NK-92 (cell line): Measurements from ENCODE around the gene MTA3.

ENCODE experiments used
- DNase-seq: peaks from one replicate; lab custom pipeline; 2025; ENCODE audit not compliant: unreplicated experiment; lab: John Stamatoyannopoulos, UW

Gene MTA3

GRCh38 chr2:42799881-42800280 lies 231.4 kb downstream of the MTA3 start:
- DNase-seq = no peak

- no peak for DNase-seq
Observed at GRCh38 chr2:42800461-42800962, 232.1 kb downstream of the MTA3 start.

GRCh38 chr2:42800981-42801380 lies 232.5 kb downstream of the MTA3 start:
- DNase-seq = no peak

GRCh38 chr2:42801381-42801780 lies 232.9 kb downstream of the MTA3 start:
- DNase-seq = no peak

GRCh38 chr2:42802150-42802549 lies 233.7 kb downstream of the MTA3 start:
- DNase-seq = no peak

GRCh38 chr2:42804338-42804737 lies 235.9 kb downstream of the MTA3 start:
- no peak for DNase-seq

GRCh38 chr2:42804891-42805290 lies 236.5 kb downstream of the MTA3 start:
- no peak for DNase-seq
